ENCODE data around the gene PKD2L1.
A peak's percentile ranks its signal among the peaks of the same experiment; 100 is the strongest.
"Not testable (repeated sequence)": the region's sequence is repeated elsewhere in the genome, so short reads cannot be mapped to it uniquely, and the experiment has no call there.

PKD2L1 gene

GRCh38 chr10:100285326-100285725 is 44.7 kb downstream of the PKD2L1 start:
- DNase-seq = not testable (repeated sequence)

GRCh38 chr10:100282907-100283306 is 47.1 kb downstream of the PKD2L1 start:
- no peak for DNase-seq

GRCh38 chr10:100276971-100277370 is 53.1 kb downstream of the PKD2L1 start:
- not testable (repeated sequence) for DNase-seq

- peak; percentile 93 for DNase-seq
These were observed 62.6 kb downstream of the PKD2L1 start, which contains the start of gene CWF19L1 for GRCh38 chr10:100267239-100268104. Gene CWF19L1 (minus strand): TSS chr10:100267638. CDS start chr10:100267593, 45 bp downstream.

GRCh38 chr10:100265821-100266485 is 64.1 kb downstream of the PKD2L1 start:
- no peak for DNase-seq

GRCh38 chr10:100254191-100254590 is 75.8 kb downstream of the PKD2L1 start:
- DNase-seq = no peak

GRCh38 chr10:100253041-100253440 is 77.0 kb downstream of the PKD2L1 start:
- no peak for DNase-seq

- DNase-seq = no peak
These were observed 81.2 kb downstream of the PKD2L1 start for GRCh38 chr10:100248820-100249219.

- DNase-seq = no peak
These were observed 84.4 kb downstream of the PKD2L1 start for GRCh38 chr10:100245484-100246220.

GRCh38 chr10:100239851-100240250 is 90.2 kb downstream of the PKD2L1 start:
- no peak for DNase-seq

GRCh38 chr10:100238429-100238828 is 91.6 kb downstream of the PKD2L1 start:
- no peak for DNase-seq

All from DMS53 (cell line).